Endothelial cell of coronary artery (primary cell): ENCODE measurements around the gene MYCBP2. TPM values are rescaled to one million over a fixed set of nuclear protein-coding genes. Genes with fewer than 3 reads are reported as not detected.

ENCODE experiments used
- total RNA-seq: library from RNA; depleted of rRNA; stranded (reverse); fragments of >200 nt; gene quantifications from 2 replicates; pipeline ENCODE4 v1.2.3, GENCODE V29; 2014

MYCBP2 gene
- 77.4 and 87.4 TPM in 2 replicates for total RNA-seq

GRCh38 chr13:77326905-77327604, at the start of gene MYCBP2:
Gene MYCBP2, minus strand, starts transcription at chr13:77327094. Its CDS starts 319 bp downstream, at chr13:77326775.

GRCh38 chr13:77026861-77027621, 299.9 kb downstream of the MYCBP2 start, which contains the start of gene FBXL3:
Gene FBXL3, minus strand, starts transcription at chr13:77027159. Its CDS starts 5,299 bp downstream, at chr13:77021860.

Other genes with a start within 250 kb of the MYCBP2 start
- gene SCEL, start 208.6 kb upstream of the MYCBP2 start, total RNA-seq, result not detected in 2 replicates